Measurements from ENCODE around the gene SEMA6A.

The SEMA6A gene

DNA sequence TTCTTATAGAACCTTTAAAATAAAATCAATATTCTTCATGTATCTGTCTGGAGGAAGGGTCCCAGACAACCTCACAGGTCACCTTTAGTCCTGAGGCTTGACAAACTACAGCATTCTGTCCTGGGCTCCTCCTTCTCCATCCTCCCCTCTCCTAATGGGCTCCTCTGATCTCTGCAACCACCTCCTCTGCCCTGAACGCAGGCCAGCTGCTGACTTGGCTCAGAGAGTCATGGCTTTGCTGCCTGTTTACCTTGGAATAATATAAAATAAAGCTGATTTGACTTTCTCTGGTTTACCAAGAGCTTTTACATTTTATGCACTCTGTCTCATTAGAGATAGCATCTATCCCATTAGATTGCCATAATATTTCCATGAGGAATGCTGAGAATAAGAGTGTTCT lies 159.4 kb downstream of the SEMA6A start:
- TF ChIP-seq, protein P1, sequence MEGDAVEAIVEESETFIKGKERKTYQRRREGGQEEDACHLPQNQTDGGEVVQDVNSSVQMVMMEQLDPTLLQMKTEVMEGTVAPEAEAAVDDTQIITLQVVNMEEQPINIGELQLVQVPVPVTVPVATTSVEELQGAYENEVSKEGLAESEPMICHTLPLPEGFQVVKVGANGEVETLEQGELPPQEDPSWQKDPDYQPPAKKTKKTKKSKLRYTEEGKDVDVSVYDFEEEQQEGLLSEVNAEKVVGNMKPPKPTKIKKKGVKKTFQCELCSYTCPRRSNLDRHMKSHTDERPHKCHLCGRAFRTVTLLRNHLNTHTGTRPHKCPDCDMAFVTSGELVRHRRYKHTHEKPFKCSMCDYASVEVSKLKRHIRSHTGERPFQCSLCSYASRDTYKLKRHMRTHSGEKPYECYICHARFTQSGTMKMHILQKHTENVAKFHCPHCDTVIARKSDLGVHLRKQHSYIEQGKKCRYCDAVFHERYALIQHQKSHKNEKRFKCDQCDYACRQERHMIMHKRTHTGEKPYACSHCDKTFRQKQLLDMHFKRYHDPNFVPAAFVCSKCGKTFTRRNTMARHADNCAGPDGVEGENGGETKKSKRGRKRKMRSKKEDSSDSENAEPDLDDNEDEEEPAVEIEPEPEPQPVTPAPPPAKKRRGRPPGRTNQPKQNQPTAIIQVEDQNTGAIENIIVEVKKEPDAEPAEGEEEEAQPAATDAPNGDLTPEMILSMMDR (IDR thresholded peaks at IDR 0.05; ENCODE audit: low read depth, low read length): no peak
- no peak for DNase-seq (ENCODE audit: extremely low read depth, low read depth)

DNA sequence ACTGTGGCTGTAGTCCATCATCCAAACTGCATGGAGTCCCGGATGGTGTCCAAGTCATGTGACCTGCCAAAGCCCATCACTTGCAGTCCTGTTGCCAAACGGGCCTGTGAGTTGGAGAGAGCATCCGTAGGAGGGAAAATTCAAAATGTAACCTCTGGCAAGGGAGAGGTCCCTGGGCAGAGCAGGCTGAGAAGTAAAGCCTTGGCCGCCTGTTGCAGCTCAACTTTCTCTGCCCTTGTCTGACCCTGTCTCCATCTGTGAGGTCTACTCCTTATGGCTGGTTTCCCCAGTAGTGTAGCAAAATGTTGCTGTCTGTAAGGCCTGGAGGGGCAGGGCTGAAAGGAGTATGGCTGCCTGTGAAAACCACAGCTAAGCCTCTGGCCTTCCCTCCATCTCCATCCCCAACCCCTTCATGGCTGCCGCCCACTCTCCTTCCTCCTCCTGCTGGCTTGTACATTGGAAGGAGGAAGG lies 163.5 kb downstream of the SEMA6A start:
- TF ChIP-seq, protein P1 (IDR thresholded peaks at IDR 0.05; ENCODE audit: low read depth, low read length): no peak
- DNase-seq (ENCODE audit: extremely low read depth, low read depth): no peak

DNA sequence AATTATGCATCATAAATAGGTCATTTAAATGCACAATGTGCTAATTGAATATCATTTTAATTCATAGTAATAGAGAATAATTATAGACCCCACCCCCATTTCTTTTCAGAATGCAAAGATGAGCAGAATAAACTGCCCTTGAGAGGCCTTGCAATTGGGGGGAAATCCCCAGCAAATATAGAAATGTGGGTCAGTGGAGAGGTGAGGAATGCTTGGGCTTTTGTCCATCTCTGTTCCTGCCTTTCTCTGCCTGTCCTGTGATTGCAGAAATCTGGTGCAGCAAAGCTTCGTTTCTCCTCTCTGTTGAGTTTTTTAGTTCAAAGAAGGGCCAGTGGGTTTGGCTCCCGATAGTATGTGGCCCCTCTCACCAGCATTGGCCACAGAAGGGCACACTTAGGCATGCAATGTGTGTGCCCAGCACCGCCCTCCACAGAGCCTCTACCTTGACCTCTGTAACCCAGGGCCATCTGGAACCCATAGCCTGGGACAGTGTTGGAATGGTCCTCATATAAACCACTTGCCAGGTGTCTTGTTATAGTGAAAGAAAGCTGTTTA lies 164.2 kb downstream of the SEMA6A start:
- TF ChIP-seq, protein P1 (IDR thresholded peaks at IDR 0.05; ENCODE audit: low read depth, low read length): no peak
- no peak for DNase-seq (ENCODE audit: extremely low read depth, low read depth)

DNA sequence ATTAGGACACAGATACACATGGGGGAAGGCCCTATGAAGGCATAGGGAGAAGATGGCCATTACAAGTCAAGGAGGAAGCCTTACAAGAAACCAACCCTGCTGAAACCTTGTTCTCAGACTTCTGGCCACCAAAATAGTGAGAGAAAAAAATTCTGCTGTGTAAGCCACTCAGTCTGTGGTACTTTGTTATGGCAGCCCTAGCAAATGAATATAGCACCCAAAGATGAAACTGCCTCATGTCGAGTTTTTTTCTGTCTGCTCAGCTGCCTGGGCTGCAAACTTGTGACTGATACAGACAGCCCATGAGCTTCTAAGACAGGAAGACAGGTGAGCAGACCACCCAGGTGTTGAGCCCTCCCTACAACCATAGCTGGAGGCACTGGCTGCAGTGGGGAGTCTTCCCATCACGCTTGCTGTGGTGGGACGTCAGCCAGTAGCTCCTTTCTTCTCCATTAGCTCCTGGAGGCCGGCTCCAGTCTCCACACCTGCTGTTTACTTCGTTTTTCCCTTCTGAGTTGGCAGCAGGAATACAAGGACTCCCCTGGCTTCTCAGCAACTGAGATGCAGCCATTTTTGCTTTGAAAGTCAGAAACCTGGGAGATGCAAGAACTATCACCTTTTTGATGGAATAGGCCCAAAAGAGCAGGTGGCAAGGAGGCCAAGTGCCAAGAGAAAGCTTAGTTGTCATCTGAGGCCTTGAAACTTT lies 164.9 kb downstream of the SEMA6A start:
- TF ChIP-seq, protein P1 (IDR thresholded peaks at IDR 0.05; ENCODE audit: low read depth, low read length): no peak

DNA sequence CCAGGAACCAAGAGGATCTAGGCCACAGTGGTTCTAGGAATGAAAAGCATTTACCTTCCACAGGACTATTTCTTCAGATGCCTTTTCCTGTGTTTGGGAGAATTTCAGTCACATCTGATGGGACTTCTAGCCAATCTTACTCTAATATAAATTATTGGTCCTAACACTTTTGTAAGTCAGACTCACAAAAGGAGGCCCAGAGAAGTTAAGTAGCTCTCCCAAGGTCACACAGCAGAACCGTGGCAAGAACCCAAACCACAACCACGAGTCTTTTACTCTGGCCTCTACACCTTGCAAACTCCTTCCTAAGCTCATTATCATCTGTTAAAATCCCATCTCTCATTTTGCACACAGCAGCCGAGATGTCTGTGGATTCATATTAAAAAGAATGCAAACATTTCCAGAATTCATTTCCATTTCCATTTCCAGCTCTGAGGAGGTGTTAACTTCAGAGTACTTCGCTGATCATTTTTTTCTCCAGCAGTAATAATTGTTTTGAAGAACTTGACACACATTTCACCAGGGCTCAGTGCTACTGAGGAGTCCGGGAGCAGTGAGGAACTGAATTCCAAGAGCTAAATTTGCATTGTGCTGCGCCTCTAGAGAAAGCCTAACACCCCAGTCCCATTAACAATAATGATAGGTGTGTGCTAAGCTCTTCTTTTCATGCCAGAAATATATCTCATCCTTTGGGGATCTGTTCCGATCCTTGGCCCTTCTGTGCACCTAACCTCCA lies 168.1 kb downstream of the SEMA6A start:
- TF ChIP-seq, protein P1 (IDR thresholded peaks at IDR 0.05; ENCODE audit: low read depth, low read length): no peak

More for the DNA sequence above, 164.9 kb downstream of the SEMA6A start:
- DNase-seq (ENCODE audit: extremely low read depth, low read depth): no peak

DNA sequence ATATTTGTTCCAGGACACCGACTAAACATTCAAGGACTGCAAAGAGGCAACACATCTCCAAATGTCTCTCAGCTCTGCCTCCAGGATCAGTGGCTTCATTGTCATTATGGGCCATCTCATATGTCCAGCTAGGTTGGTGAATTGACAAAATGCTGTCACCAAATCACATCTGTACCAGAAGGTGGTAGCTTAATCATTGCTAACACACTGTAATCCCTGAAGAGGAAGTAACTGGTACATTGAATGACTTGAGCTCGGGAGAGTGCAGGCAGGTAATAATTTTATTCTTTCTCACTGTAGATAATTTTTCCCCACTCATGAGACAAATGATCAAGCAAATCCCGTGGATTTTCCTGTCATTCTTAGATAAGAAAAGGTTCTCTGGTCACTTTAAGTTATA lies 169.8 kb downstream of the SEMA6A start:
- no peak for DNase-seq (ENCODE audit: extremely low read depth, low read depth)
- TF ChIP-seq, protein P1 (IDR thresholded peaks at IDR 0.05; ENCODE audit: low read depth, low read length): no peak

More for the DNA sequence above, 168.1 kb downstream of the SEMA6A start:
- DNase-seq (ENCODE audit: extremely low read depth, low read depth): no peak

DNA sequence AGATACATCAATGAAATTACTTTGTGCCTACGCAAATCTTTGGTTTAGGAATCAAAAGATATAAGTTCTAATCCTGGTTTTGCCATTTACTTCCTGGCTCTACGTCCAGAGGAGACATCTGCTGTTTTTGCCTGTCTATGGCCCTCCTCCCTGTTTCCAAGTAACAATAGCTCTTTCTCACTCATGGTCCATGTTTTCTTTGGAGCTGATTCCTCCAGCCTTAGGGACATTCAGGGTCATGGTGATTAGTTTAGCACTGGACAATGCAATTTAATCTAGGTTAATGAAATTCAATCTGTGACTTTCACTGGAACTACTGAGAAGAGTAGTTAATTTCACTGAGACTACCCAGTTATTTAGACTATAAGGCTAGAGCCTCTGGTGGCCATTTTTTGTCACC lies 170.6 kb downstream of the SEMA6A start:
- DNase-seq (ENCODE audit: extremely low read depth, low read depth): no peak
- TF ChIP-seq, protein P1 (IDR thresholded peaks at IDR 0.05; ENCODE audit: low read depth, low read length): no peak
